ENCODE results near the gene SOHLH2. TPM values are rescaled to one million over a fixed set of nuclear protein-coding genes. Genes with fewer than 3 reads are reported as not detected.

Gene SOHLH2, protein sequence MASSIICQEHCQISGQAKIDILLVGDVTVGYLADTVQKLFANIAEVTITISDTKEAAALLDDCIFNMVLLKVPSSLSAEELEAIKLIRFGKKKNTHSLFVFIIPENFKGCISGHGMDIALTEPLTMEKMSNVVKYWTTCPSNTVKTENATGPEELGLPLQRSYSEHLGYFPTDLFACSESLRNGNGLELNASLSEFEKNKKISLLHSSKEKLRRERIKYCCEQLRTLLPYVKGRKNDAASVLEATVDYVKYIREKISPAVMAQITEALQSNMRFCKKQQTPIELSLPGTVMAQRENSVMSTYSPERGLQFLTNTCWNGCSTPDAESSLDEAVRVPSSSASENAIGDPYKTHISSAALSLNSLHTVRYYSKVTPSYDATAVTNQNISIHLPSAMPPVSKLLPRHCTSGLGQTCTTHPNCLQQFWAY
- total RNA-seq, result 0.13 and 0.86 TPM in 2 replicates

DNA sequence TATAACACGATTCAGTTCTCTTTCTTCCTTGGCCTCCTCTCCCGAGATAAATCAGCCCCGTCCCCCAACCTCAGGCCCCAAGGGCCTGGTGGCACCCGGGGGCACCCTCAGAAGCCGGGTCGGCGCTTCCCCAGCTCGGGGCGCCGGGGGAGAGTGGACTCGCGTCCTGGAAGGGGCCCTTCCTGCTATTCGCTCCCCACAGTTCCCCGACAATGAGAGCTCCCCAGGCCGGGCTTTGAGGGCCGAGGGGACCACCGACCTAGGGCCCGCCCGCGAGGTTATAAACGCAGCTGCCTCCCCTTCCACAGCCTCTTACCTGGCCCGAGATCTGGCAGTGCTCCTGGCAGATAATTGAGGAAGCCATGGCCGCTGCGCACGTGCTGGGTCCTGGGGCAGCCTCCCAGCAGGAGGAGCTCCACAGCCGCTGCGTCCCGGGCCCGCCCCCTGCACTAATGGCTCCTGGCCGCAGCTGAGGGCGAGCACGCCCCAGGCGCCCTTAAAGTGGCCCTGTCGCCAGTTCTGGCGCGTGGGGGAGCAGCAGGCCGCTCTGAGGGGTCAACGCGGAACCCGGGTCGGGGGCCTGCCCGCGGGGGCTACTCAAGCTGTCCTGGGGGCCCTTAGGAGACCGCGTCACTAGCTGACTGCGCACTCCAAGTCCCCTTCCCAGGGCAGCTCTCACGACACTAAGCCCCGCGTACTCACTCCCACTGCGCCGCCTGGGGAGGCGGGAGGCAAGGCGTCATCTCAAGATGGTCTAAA, at the start of gene SOHLH2:
Gene SOHLH2 (minus strand): TSS at position 394 of the 759 bp plus-strand sequence. CDS start 30 bp downstream, at position 364.

DNA sequence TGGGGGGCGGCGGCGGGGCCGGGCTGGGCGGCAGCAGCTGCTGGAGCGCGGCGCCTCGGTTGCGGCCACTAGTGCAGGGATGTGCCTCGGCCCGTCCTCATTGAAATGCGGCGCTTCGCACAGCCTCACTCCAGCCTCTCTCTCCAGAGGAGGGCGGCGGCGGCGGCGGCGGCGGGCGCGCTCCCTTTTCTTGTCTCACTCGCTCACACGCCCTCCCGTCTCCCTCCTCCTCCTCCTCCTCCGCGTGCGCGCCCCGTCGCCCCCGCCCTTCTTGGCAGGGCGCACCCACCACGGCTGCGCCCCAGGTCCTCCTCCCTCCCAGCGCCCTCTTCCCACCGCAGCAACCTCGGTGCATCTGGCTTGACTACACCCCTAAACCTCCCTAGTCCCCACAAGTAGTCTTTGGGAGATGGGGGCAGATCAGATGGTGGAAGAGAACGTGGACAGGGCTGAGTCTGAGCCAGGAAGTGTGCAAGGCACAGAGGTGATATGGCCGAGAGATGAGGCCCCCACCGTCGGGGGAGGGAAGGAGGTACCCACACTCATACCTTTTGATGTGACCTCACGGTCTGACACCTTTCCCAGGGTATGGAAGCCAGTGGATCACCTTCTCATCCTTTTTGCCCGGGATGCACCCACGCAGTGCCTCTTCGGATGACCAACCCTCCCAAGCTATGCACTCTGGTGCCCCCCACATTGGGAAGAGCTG, 83.0 kb downstream of the SOHLH2 start, which contains the start of gene DCLK1:
Gene DCLK1 (minus strand): TSS at position 161 of the 709 bp plus-strand sequence.

Other genes with a start within 250 kb of the SOHLH2 start
- 2.2 and 3.8 TPM in 2 replicates for gene DCLK1, start 83.2 kb downstream of the SOHLH2 start, total RNA-seq
- gene CCDC169, start 83.3 kb upstream of the SOHLH2 start, total RNA-seq, result 2.6 and 3.9 TPM in 2 replicates
- 75.4 and 91.3 TPM in 2 replicates for gene SPART, start 131.8 kb upstream of the SOHLH2 start, total RNA-seq
- gene CCNA1, start 217.9 kb upstream of the SOHLH2 start, total RNA-seq, result 0.13 and 0.22 TPM in 2 replicates